ENCODE results near the gene FOS.

The FOS gene

DNA sequence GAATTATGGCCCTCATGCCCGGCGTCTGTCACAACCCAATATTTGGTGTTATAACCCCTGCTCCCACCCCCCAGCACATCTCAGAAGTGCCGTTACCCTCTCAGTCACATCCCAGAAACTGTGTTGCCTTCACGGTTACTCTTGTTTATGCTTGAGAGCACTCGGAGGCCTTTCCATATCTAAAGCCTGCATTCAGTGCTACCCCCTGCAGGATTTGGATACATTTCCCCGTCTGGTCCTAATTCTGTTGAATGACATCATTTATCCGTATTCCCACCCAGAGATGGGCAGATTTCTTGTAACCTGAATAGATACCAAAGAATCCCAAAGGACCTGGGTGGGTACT, 19.1 kb upstream of the FOS start:
- peak; percentile 42 for TF ChIP-seq CTCF (conservative IDR thresholded peaks at IDR 0.05; ENCODE audit: low read length)
- DNase-seq (ENCODE audit: low read depth): peak; percentile 62

GRCh38 chr14:75260025-75260763, 18.4 kb upstream of the FOS start:
- DNase-seq (ENCODE audit: low read depth): peak; percentile 36
- TF ChIP-seq CTCF (conservative IDR thresholded peaks at IDR 0.05; ENCODE audit: low read length): no peak
- no peak overlapping the region for H3K4me3 ChIP-seq (ENCODE audit: low read length)

More for the DNA sequence above, 19.1 kb upstream of the FOS start:
- peak overlapping the region; percentile 58 for H3K4me3 ChIP-seq (ENCODE audit: low read length)

DNA sequence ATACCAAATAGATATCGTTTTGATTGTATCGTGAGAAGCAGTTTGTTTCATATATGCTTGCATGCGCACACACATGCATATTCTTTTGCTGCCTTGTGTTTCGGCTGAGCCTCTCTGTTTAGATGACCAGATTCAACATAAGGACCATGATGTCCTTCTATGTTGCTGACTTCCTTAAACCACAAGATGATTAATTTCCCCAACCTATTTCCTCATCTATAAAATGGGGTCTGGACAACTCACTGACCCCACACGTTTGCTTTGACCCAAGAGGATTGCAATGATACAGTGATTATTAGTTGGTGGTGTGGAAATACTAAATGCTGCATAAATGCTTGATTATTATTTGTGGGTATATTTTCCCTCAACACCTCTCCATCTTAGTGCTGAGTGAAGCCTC, 16.8 kb upstream of the FOS start:
- no peak overlapping the region for H3K4me3 ChIP-seq (ENCODE audit: low read length)
- no peak for TF ChIP-seq CTCF (conservative IDR thresholded peaks at IDR 0.05; ENCODE audit: low read length)
- no peak for DNase-seq (ENCODE audit: low read depth)

DNA sequence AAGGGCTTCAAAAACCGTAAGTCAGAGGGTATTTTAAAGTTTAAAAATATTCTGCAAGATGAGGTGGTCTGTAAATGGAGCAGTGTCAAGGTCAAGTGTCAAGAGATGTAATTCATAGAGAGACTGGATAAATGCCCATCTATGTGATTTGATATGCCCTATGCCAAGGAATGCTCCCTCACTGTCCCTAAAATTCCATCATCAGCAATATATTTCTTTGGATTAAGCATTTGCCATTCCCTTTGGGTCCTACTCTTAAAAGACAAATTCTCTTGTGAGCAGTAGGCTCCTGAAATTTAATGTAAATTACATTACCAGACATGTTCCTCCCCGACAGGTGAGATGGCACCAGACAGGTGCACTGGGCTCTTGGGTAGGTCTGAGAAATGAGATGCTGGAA, 16.0 kb upstream of the FOS start:
- TF ChIP-seq CTCF (conservative IDR thresholded peaks at IDR 0.05; ENCODE audit: low read length): no peak
- no peak for DNase-seq (ENCODE audit: low read depth)
- H3K4me3 ChIP-seq (ENCODE audit: low read length): no peak overlapping the region

DNA sequence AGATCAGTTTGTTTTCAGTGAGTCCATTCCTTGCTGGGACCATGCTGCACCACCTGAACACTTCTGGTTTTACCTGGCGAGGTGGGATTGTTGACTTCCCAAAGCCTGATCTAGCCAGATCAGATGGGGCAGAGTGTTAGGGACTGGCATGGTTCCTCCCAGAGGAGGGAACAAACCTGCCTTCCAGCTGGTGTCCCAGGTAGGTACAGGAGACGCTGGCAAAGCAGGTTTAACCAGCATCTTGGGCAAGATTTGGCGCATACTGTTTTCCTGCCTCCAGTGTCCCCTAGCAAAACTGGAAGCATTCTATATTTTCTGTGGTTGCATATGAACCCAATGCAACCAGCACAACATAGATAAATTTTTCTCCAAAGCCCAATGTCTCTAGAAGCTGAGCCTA, 14.6 kb upstream of the FOS start:
- H3K4me3 ChIP-seq (ENCODE audit: low read length): no peak overlapping the region
- DNase-seq (ENCODE audit: low read depth): no peak
- no peak for TF ChIP-seq CTCF (conservative IDR thresholded peaks at IDR 0.05; ENCODE audit: low read length)

GRCh38 chr14:75267141-75267721, 11.4 kb upstream of the FOS start:
- no peak for TF ChIP-seq CTCF (conservative IDR thresholded peaks at IDR 0.05; ENCODE audit: low read length)
- H3K4me3 ChIP-seq (ENCODE audit: low read length): no peak overlapping the region
- DNase-seq (ENCODE audit: low read depth): peak; percentile 87

All from AG10803 (cell line).